CD4-positive, alpha-beta T cell (primary cell): Measurements from ENCODE around the gene CLEC11A. TPM values are rescaled to one million over a fixed set of nuclear protein-coding genes. Genes with fewer than 3 reads are reported as not detected.

Experiments
- ATAC-seq: fragments of 200-7000 bp; cut with Tn5 transposase; one replicate; pipeline ENCODE4 v1.10.0; 2022; ENCODE audit warnings: mild to moderate bottlenecking; ENCODE audit not compliant: poor library complexity
- CTCF ChIA-PET: fragments of 350-600 bp; sonication (Branson Sonifier 250); formaldehyde crosslinking; loops from one replicate; lab custom pipeline; 2021; ENCODE audit warnings: antibody characterized with exemption, inconsistent platforms; lab: Charles Lee
- POLR2A ChIA-PET: fragments of 350-600 bp; sonication (Branson Sonifier 250); formaldehyde crosslinking; loops from one replicate; lab custom pipeline; 2021; ENCODE audit warnings: antibody characterized with exemption, inconsistent platforms; lab: Charles Lee
- DNase-seq, 14 experiments: peaks; one replicate each; pipeline ENCODE4 v3.0.0-alpha.2; 2013 to 2020; ENCODE audit warnings: mixed read lengths in 2 of 14
- H3K27ac ChIP-seq, 2 donors: one replicate each; pipeline versions ENCODE4 v1.5.1 to v1.7.0; 2013; ENCODE audit warnings: low read length in 2 of 2, low read depth in 1 of 2, mild to moderate bottlenecking in 1 of 2
- H3K27me3 ChIP-seq, 2 experiments: 1 replicate in 1 of 2; 2 replicates in 1 of 2; pipeline versions ENCODE4 v1.6.1 to v1.7.0; 2013; ENCODE audit warnings: low read length in 2 of 2, control low read depth in 1 of 2, mild to moderate bottlenecking in 1 of 2, moderate library complexity in 1 of 2; ENCODE audit not compliant: insufficient read depth in 2 of 2, control insufficient read depth in 1 of 2
- H3K36me3 ChIP-seq: one replicate; pipeline ENCODE4 v1.6.1; 2013; ENCODE audit warnings: low read length, control low read depth; ENCODE audit not compliant: insufficient read depth
- H3K4me1 ChIP-seq: one replicate; pipeline ENCODE4 v1.6.1; 2013; ENCODE audit warnings: low read length, control low read depth; ENCODE audit not compliant: insufficient read depth
- H3K4me3 ChIP-seq: one replicate; pipeline ENCODE4 v1.5.1; 2013; ENCODE audit warnings: mild to moderate bottlenecking, low read length, moderate library complexity
- H3K9me3 ChIP-seq, 2 experiments: 1 replicate in 1 of 2; 2 replicates in 1 of 2; pipeline versions ENCODE4 v1.6.1 to v1.7.0; 2013; ENCODE audit warnings: low read length in 2 of 2, mild to moderate bottlenecking in 2 of 2, control low read depth in 1 of 2, moderate library complexity in 1 of 2; ENCODE audit not compliant: control insufficient read depth in 1 of 2, insufficient read depth in 1 of 2
- H3K27ac Mint-ChIP-seq: one replicate; pipeline ENCODE4 v1.8.0; 2020; ENCODE audit warnings: mixed read lengths
- H3K27me3 Mint-ChIP-seq: one replicate; pipeline ENCODE4 v1.8.0; 2021; ENCODE audit warnings: mixed read lengths
- H3K36me3 Mint-ChIP-seq: one replicate; pipeline ENCODE4 v1.8.0; 2021; ENCODE audit warnings: low read depth, mixed read lengths
- H3K4me1 Mint-ChIP-seq: one replicate; pipeline ENCODE4 v1.8.0; 2021; ENCODE audit warnings: low read depth, mixed read lengths
- H3K4me3 Mint-ChIP-seq: one replicate; pipeline ENCODE4 v1.8.0; 2020; ENCODE audit warnings: mild to moderate bottlenecking, mixed read lengths
- H3K9me3 Mint-ChIP-seq: one replicate; pipeline ENCODE4 v1.8.0; 2020; ENCODE audit warnings: mixed read lengths
- CTCF ChIP-seq: fragments of 200-600 bp; IDR thresholded peaks from one replicate; pipeline ENCODE4 v1.8.0; 2022; ENCODE audit warnings: antibody characterized with exemption, mild to moderate bottlenecking
- intact Hi-C, 2 experiments: fragments of 100-400 bp; cut with DNase I in 1 of 2; cut with micrococcal nuclease in 1 of 2; formaldehyde crosslinking; loops; one replicate each; pipeline versions ENCODE4 v1.15.1 to v1.9.0; 2023 to 2025; cut with DNase I, micrococcal nuclease
- total RNA-seq, 174 experiments: library from RNA in 2 of 174; stranded (reverse) in 2 of 174; gene quantifications; one replicate each; pipeline ENCODE4 v1.2.3 and lab custom pipeline; 2021 to 2026

The CLEC11A gene
- total RNA-seq, 2 experiments from 2014 or later, result 3.1 to 3.3 TPM

- no peak overlapping the region for H3K4me3 ChIP-seq
- Mint-ChIP-seq H3K9me3 (no peaks in the 10 kb centered on the region), H3K4me1 (peaks cover 6% of the 10 kb centered on the region), H3K4me3 (no peak overlapping the region), H3K27ac (no peak overlapping the region), H3K27me3 (peaks cover 57% of the 10 kb centered on the region), H3K36me3 (no peaks in the 10 kb centered on the region)
- ChIA-PET POLR2A (no interaction called here), CTCF (no interaction called here)
- TF ChIP-seq CTCF, result no peak
- peaks cover 16 to 33% of the 10 kb centered on the region in 2 experiments for H3K27me3 ChIP-seq
- no peaks in the 10 kb centered on the region for H3K4me1 ChIP-seq
- intact Hi-C loops, result no loop called here
- no peaks in the 10 kb centered on the region for H3K36me3 ChIP-seq
- ATAC-seq (no peak), DNase-seq (no peak)
- no peak overlapping the region for H3K27ac ChIP-seq
- peaks cover 0 to 16% of the 10 kb centered on the region in 2 experiments for H3K9me3 ChIP-seq
Observed at GRCh38 chr19:50710612-50711011, 12.6 kb upstream of the CLEC11A start.

- ChIA-PET POLR2A (no interaction called here), CTCF (no interaction called here)
- Histone ChIP-seq H3K36me3 (no peaks in the 10 kb centered on the region), H3K27ac (no peak overlapping the region), H3K27me3 (peaks cover 16 to 36% of the 10 kb centered on the region in 2 experiments), H3K4me1 (no peaks in the 10 kb centered on the region), H3K9me3 (peaks cover 0 to 16% of the 10 kb centered on the region in 2 experiments), H3K4me3 (no peak overlapping the region)
- Mint-ChIP-seq H3K36me3 (no peaks in the 10 kb centered on the region), H3K27ac (no peak overlapping the region), H3K4me1 (peaks cover 6% of the 10 kb centered on the region), H3K9me3 (no peaks in the 10 kb centered on the region), H3K4me3 (no peak overlapping the region), H3K27me3 (peaks cover 61% of the 10 kb centered on the region)
- intact Hi-C loops, result no loop called here
- TF ChIP-seq CTCF, result no peak
- ATAC-seq, result no peak
- DNase-seq, result no peak
Observed at GRCh38 chr19:50711196-50711595, 12.0 kb upstream of the CLEC11A start.

- DNase-seq (no peak), ATAC-seq (no peak)
- Histone ChIP-seq H3K9me3 (peaks cover 0 to 20% of the 10 kb centered on the region in 2 experiments), H3K36me3 (no peaks in the 10 kb centered on the region), H3K4me1 (no peaks in the 10 kb centered on the region), H3K27me3 (peaks cover 16 to 36% of the 10 kb centered on the region in 2 experiments), H3K4me3 (no peak overlapping the region), H3K27ac (no peak overlapping the region)
- Mint-ChIP-seq H3K4me1 (peaks cover 6% of the 10 kb centered on the region), H3K27me3 (peaks cover 62% of the 10 kb centered on the region), H3K9me3 (no peaks in the 10 kb centered on the region), H3K27ac (no peak overlapping the region), H3K4me3 (no peak overlapping the region), H3K36me3 (no peaks in the 10 kb centered on the region)
- no peak for TF ChIP-seq CTCF
- intact Hi-C loops, result no loop called here
- CTCF ChIA-PET, result no interaction called here
- POLR2A ChIA-PET, result no interaction called here
Observed at GRCh38 chr19:50711805-50712204, 11.4 kb upstream of the CLEC11A start.
